ENCODE results near the gene ZBTB33.

ZBTB33 gene

GRCh38 chrX:120262859-120263708 lies 12.5 kb downstream of the ZBTB33 start:
- H3K27ac ChIP-seq = no peak overlapping the region
- no peak for DNase-seq (ENCODE audit: low read depth, low spot score)

GRCh38 chrX:120264341-120264740 lies 13.7 kb downstream of the ZBTB33 start:
- no peak for DNase-seq (ENCODE audit: low read depth, low spot score)
- no peak overlapping the region for H3K27ac ChIP-seq

- peak; percentile 14 for DNase-seq (ENCODE audit: low read depth, low spot score)
- H3K27ac ChIP-seq = peak overlapping the region; percentile 5
Observed at GRCh38 chrX:120269373-120270035, 18.9 kb downstream of the ZBTB33 start.

- H3K27ac ChIP-seq = no peak overlapping the region
- DNase-seq (ENCODE audit: low read depth, low spot score) = no peak
Observed at GRCh38 chrX:120270567-120270966, 20.0 kb downstream of the ZBTB33 start.

GRCh38 chrX:120271218-120271617 lies 20.6 kb downstream of the ZBTB33 start:
- DNase-seq (ENCODE audit: low read depth, low spot score) = no peak
- no peak overlapping the region for H3K27ac ChIP-seq

- no peak overlapping the region for H3K27ac ChIP-seq
- DNase-seq (ENCODE audit: low read depth, low spot score) = no peak
Observed at GRCh38 chrX:120274145-120274544, 23.5 kb downstream of the ZBTB33 start.

GRCh38 chrX:120274958-120275357 lies 24.3 kb downstream of the ZBTB33 start:
- DNase-seq (ENCODE audit: low read depth, low spot score) = no peak
- H3K27ac ChIP-seq = no peak overlapping the region

GRCh38 chrX:120281021-120281624 lies 30.5 kb downstream of the ZBTB33 start:
- H3K27ac ChIP-seq = no peak overlapping the region
- DNase-seq (ENCODE audit: low read depth, low spot score) = no peak

GRCh38 chrX:120281761-120282160 lies 31.1 kb downstream of the ZBTB33 start:
- no peak overlapping the region for H3K27ac ChIP-seq
- no peak for DNase-seq (ENCODE audit: low read depth, low spot score)

GRCh38 chrX:120282697-120283096 lies 32.1 kb downstream of the ZBTB33 start:
- no peak overlapping the region for H3K27ac ChIP-seq
- DNase-seq (ENCODE audit: low read depth, low spot score) = no peak

- no peak overlapping the region for H3K27ac ChIP-seq
Observed at GRCh38 chrX:120286733-120287512, 36.3 kb downstream of the ZBTB33 start.

GRCh38 chrX:120287513-120288112 lies 37.0 kb downstream of the ZBTB33 start:
- H3K27ac ChIP-seq = no peak overlapping the region
- DNase-seq (ENCODE audit: low read depth, low spot score) = no peak

More at GRCh38 chrX:120286733-120287512, 36.3 kb downstream of the ZBTB33 start:
- no peak for DNase-seq (ENCODE audit: low read depth, low spot score)

- H3K27ac ChIP-seq = no peak overlapping the region
- no peak for DNase-seq (ENCODE audit: low read depth, low spot score)
Observed at GRCh38 chrX:120290107-120290506, 39.5 kb downstream of the ZBTB33 start.

GRCh38 chrX:120291211-120291610 lies 40.6 kb downstream of the ZBTB33 start:
- H3K27ac ChIP-seq = no peak overlapping the region
- DNase-seq (ENCODE audit: low read depth, low spot score) = no peak

GRCh38 chrX:120293015-120293414 lies 42.4 kb downstream of the ZBTB33 start:
- no peak for DNase-seq (ENCODE audit: low read depth, low spot score)
- H3K27ac ChIP-seq = no peak overlapping the region

GRCh38 chrX:120294651-120295050 lies 44.0 kb downstream of the ZBTB33 start:
- no peak for DNase-seq (ENCODE audit: low read depth, low spot score)
- no peak overlapping the region for H3K27ac ChIP-seq

- no peak for DNase-seq (ENCODE audit: low read depth, low spot score)
- H3K27ac ChIP-seq = no peak overlapping the region
Observed at GRCh38 chrX:120297923-120298322, 47.3 kb downstream of the ZBTB33 start.

- H3K27ac ChIP-seq = no peak overlapping the region
- no peak for DNase-seq (ENCODE audit: low read depth, low spot score)
Observed at GRCh38 chrX:120299928-120300327, 49.3 kb downstream of the ZBTB33 start.

GRCh38 chrX:120301497-120301896 lies 50.9 kb downstream of the ZBTB33 start:
- no peak overlapping the region for H3K27ac ChIP-seq
- no peak for DNase-seq (ENCODE audit: low read depth, low spot score)

- no peak overlapping the region for H3K27ac ChIP-seq
- no peak for DNase-seq (ENCODE audit: low read depth, low spot score)
Observed at GRCh38 chrX:120301960-120302359, 51.3 kb downstream of the ZBTB33 start.

All from epithelial cell of prostate (primary cell).